Ramos (cell line): Measurements from ENCODE around the gene MVK.

Source experiments
- in situ Hi-C: fragments of 300-500 bp; cut with MboI; formaldehyde crosslinking; loops from one replicate; pipeline ENCODE4 v1.14.3; 2022; ENCODE audit warnings: low sequenced_read_pairs; ENCODE audit not compliant: unreplicated experiment

Gene MVK

GRCh38 chr12:109562871-109563270, 10.7 kb upstream of the MVK start:
- in situ Hi-C loops: no loop called here

GRCh38 chr12:109563291-109564284, 10.0 kb upstream of the MVK start:
- in situ Hi-C loops: no loop called here

GRCh38 chr12:109566424-109566823, 7.2 kb upstream of the MVK start:
- in situ Hi-C loops: no loop called here

GRCh38 chr12:109567296-109567695, 6.3 kb upstream of the MVK start:
- in situ Hi-C loops: no loop called here

GRCh38 chr12:109567967-109568366, 5.6 kb upstream of the MVK start:
- in situ Hi-C loops: no loop called here

GRCh38 chr12:109568486-109568885, 5.1 kb upstream of the MVK start:
- in situ Hi-C loops: no loop called here

GRCh38 chr12:109571773-109572505, 1.7 kb upstream of the MVK start:
- in situ Hi-C loops: no loop called here

- in situ Hi-C loops: no loop called here
These were observed 1.1 kb upstream of the MVK start for GRCh38 chr12:109572506-109572845.

- in situ Hi-C loops: no loop called here
These were observed 285 bp downstream of the MVK start for GRCh38 chr12:109573914-109574244.

- in situ Hi-C loops: no loop called here
These were observed 2.1 kb downstream of the MVK start for GRCh38 chr12:109575683-109576082.

- in situ Hi-C loops: no loop called here
These were observed 3.7 kb downstream of the MVK start for GRCh38 chr12:109577311-109577710.

GRCh38 chr12:109578330-109578927, 4.8 kb downstream of the MVK start:
- in situ Hi-C loops: no loop called here

GRCh38 chr12:109579639-109580038, 6.0 kb downstream of the MVK start:
- in situ Hi-C loops: no loop called here

GRCh38 chr12:109580272-109580671, 6.7 kb downstream of the MVK start:
- in situ Hi-C loops: no loop called here

- in situ Hi-C loops: no loop called here
These were observed 7.2 kb downstream of the MVK start for GRCh38 chr12:109580684-109581333.

- in situ Hi-C loops: no loop called here
These were observed 7.7 kb downstream of the MVK start for GRCh38 chr12:109581334-109581691.

GRCh38 chr12:109581856-109582255, 8.3 kb downstream of the MVK start:
- in situ Hi-C loops: no loop called here

GRCh38 chr12:109582636-109583035, 9.0 kb downstream of the MVK start:
- in situ Hi-C loops: no loop called here

- in situ Hi-C loops: no loop called here
These were observed 10.1 kb downstream of the MVK start for GRCh38 chr12:109583733-109584132.

- in situ Hi-C loops: no loop called here
These were observed 13.0 kb downstream of the MVK start for GRCh38 chr12:109586385-109587296.
